Measurements from ENCODE around the gene ZNF423.

- TF ChIP-seq CTCF (conservative IDR thresholded peaks at IDR 0.05 in 1 of 2, IDR thresholded peaks at IDR 0.05 in 1 of 2; ENCODE audit: extremely low read depth in 1 of 2, insufficient read depth in 1 of 2, low read depth in 1 of 2, low read length in 2 of 2) (no peak), EZH2 (IDR thresholded peaks at IDR 0.05; ENCODE audit: borderline replicate concordance, low read length) (no peak)
Measured at GRCh38 chr16:49484936-49485335, 371.0 kb downstream of the ZNF423 start.
